ENCODE results near the gene SLC16A13.
A peak's percentile ranks its signal among the peaks of the same experiment; 100 is the strongest.

SLC16A13 gene

GRCh38 chr17:7002288-7003047 is 33.3 kb upstream of the SLC16A13 start:
- Mint-ChIP-seq H3K27me3 (no peaks in the 10 kb centered on the region), H3K4me1 (peaks cover 12% of the 10 kb centered on the region), H3K36me3 (peaks cover 48% of the 10 kb centered on the region), H3K9me3 (no peaks in the 10 kb centered on the region), H3K4me3 (no peak overlapping the region), H3K27ac (no peak overlapping the region)
- no peak for DNase-seq
- CTCF ChIA-PET = interaction anchor here (1.3 to 10.6 kb wide), 5 partner anchors 9 to 159 kb away, joined by 4 to 214 read pairs (median 28); partner anchors contain the start of gene BCL6B

- no peak overlapping the region for H3K27ac Mint-ChIP-seq
- no peak overlapping the region for H3K4me3 Mint-ChIP-seq
- CTCF ChIA-PET = interaction anchor here (0.9 to 10.6 kb wide), 16 partner anchors 10 to 340 kb away, joined by 3 to 214 read pairs (median 6); partner anchors contain the start of gene BCL6B
- no peaks in the 10 kb centered on the region for H3K9me3 Mint-ChIP-seq
- H3K4me1 Mint-ChIP-seq = peaks cover 14% of the 10 kb centered on the region
- no peaks in the 10 kb centered on the region for H3K27me3 Mint-ChIP-seq
- no peak for DNase-seq
- H3K36me3 Mint-ChIP-seq = peaks cover 45% of the 10 kb centered on the region
Observed at GRCh38 chr17:7003745-7004144, 32.1 kb upstream of the SLC16A13 start.

GRCh38 chr17:7004398-7005253 is 31.2 kb upstream of the SLC16A13 start:
- no peak overlapping the region for H3K4me3 Mint-ChIP-seq
- peak overlapping the region; percentile 16 for H3K27ac Mint-ChIP-seq
- H3K4me1 Mint-ChIP-seq = peaks cover 21% of the 10 kb centered on the region
- no peaks in the 10 kb centered on the region for H3K27me3 Mint-ChIP-seq
- H3K36me3 Mint-ChIP-seq = peaks cover 41% of the 10 kb centered on the region
- peak; percentile 42 for DNase-seq
- CTCF ChIA-PET = interaction anchor here (0.8 to 10.6 kb wide), 22 partner anchors 9 to 532 kb away, joined by 3 to 214 read pairs (median 4); partner anchors contain the start of genes ALOX12, BCL6B and SLC16A13
- H3K9me3 Mint-ChIP-seq = no peaks in the 10 kb centered on the region

DNA sequence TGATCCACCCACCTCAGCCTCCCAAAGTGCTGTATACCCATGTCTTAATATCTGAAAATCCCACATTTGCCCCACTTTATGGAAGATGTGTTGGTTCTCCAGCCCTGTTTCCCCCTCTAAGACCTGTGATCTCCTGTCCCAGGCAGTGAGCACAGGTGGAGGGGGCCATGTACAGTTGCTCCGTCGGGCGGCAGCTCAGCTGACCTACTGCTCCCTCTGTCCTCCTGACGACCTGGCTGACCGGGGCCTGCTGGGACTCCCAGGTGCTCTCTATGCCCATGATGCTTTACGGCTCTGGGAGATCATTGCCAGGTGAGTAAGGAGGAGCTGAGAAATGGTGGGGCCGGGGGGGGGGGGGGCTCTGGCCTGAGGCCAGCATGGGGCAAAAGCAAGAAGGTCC is 30.1 kb upstream of the SLC16A13 start:
- no peak overlapping the region for H3K27ac Mint-ChIP-seq
- H3K27me3 Mint-ChIP-seq = no peaks in the 10 kb centered on the region
- H3K4me1 Mint-ChIP-seq = peaks cover 32% of the 10 kb centered on the region
- H3K4me3 Mint-ChIP-seq = no peak overlapping the region
- peaks cover 33% of the 10 kb centered on the region for H3K36me3 Mint-ChIP-seq
- CTCF ChIA-PET = interaction anchor here (1.8 to 10.6 kb wide), 5 partner anchors 16 to 106 kb away, joined by 4 to 214 read pairs (median 14); no protein-coding TSS in a partner anchor
- H3K9me3 Mint-ChIP-seq = no peaks in the 10 kb centered on the region
- no peak for DNase-seq

GRCh38 chr17:7007143-7007542 is 28.7 kb upstream of the SLC16A13 start:
- CTCF ChIA-PET = interaction anchor here (0.6 to 10.6 kb wide), 5 partner anchors 14 to 1489 kb away, joined by 3 to 214 read pairs (median 14); no protein-coding TSS in a partner anchor
- no peak overlapping the region for H3K4me3 Mint-ChIP-seq
- DNase-seq = no peak
- peaks cover 46% of the 10 kb centered on the region for H3K4me1 Mint-ChIP-seq
- no peak overlapping the region for H3K27ac Mint-ChIP-seq
- peaks cover 29% of the 10 kb centered on the region for H3K36me3 Mint-ChIP-seq
- H3K9me3 Mint-ChIP-seq = no peaks in the 10 kb centered on the region
- peaks cover under 1% of the 10 kb centered on the region for H3K27me3 Mint-ChIP-seq

- peak overlapping the region; percentile 37 for H3K27ac Mint-ChIP-seq
- peak overlapping the region; percentile 59 for H3K4me3 Mint-ChIP-seq
- peaks cover 5% of the 10 kb centered on the region for H3K27me3 Mint-ChIP-seq
- peaks cover 32% of the 10 kb centered on the region for H3K36me3 Mint-ChIP-seq
- no peak for DNase-seq
- peaks cover 55% of the 10 kb centered on the region for H3K4me1 Mint-ChIP-seq
- CTCF ChIA-PET = interaction anchor here (1.2 to 1.8 kb wide), 4 partner anchors 94 to 167 kb away, joined by 3 to 8 read pairs (median 5); no protein-coding TSS in a partner anchor
- no peaks in the 10 kb centered on the region for H3K9me3 Mint-ChIP-seq
Observed at GRCh38 chr17:7010523-7010922, 25.3 kb upstream of the SLC16A13 start.

DNA sequence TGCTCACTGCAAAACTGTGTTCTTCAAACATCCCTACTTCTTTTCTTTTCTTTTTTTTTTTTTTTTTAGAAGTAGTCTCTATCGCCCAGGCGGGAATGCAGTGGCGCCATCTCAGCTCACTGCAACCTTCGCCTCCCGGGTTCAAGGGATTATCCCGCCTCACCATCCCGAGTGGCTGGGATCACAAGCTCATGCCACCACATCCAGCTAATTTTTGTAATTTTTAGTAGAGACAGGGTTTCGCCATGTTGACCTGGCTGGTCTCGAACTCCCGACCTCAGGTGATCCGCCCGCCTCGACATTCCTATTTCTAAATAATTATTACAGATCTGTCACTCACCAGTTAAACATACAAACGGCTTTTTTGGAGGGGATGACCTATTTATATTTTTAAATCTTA is 24.4 kb upstream of the SLC16A13 start:
- peak overlapping the region; percentile 100 for H3K27ac Mint-ChIP-seq
- CTCF ChIA-PET = interaction anchor here (1.3 to 1.4 kb wide), 2 partner anchors 97 to 98 kb away, joined by 3 to 5 read pairs; no protein-coding TSS in a partner anchor
- peaks cover 64% of the 10 kb centered on the region for H3K4me1 Mint-ChIP-seq

GRCh38 chr17:7011942-7012254 is 23.9 kb upstream of the SLC16A13 start:
- peaks cover 67% of the 10 kb centered on the region for H3K4me1 Mint-ChIP-seq

More for the DNA sequence above, 24.4 kb upstream of the SLC16A13 start:
- Mint-ChIP-seq H3K27me3 (peaks cover 5% of the 10 kb centered on the region), H3K36me3 (peaks cover 39% of the 10 kb centered on the region), H3K4me3 (peak overlapping the region; percentile 99), H3K9me3 (no peaks in the 10 kb centered on the region)
- DNase-seq = no peak

GRCh38 chr17:7014261-7014994 is 21.4 kb upstream of the SLC16A13 start:
- peak; percentile 99 for DNase-seq
- Mint-ChIP-seq H3K36me3 (peaks cover 42% of the 10 kb centered on the region), H3K27ac (peak overlapping the region; percentile 100), H3K4me1 (peaks cover 79% of the 10 kb centered on the region), H3K27me3 (peaks cover 8% of the 10 kb centered on the region), H3K9me3 (no peaks in the 10 kb centered on the region), H3K4me3 (peak overlapping the region; percentile 99)
- CTCF ChIA-PET = no interaction called here

More at GRCh38 chr17:7011942-7012254, 23.9 kb upstream of the SLC16A13 start:
- Mint-ChIP-seq H3K9me3 (no peaks in the 10 kb centered on the region), H3K4me3 (peak overlapping the region; percentile 99), H3K27ac (peak overlapping the region; percentile 100), H3K36me3 (peaks cover 43% of the 10 kb centered on the region), H3K27me3 (peaks cover 5% of the 10 kb centered on the region)
- CTCF ChIA-PET = interaction anchor here (0.9 to 1.9 kb wide), 4 partner anchors 10 to 169 kb away, joined by 3 to 8 read pairs (median 4); no protein-coding TSS in a partner anchor
- DNase-seq = no peak

- no peaks in the 10 kb centered on the region for H3K9me3 Mint-ChIP-seq
Observed at GRCh38 chr17:7014995-7015958, 20.5 kb upstream of the SLC16A13 start.

GRCh38 chr17:7016418-7016817 is 19.4 kb upstream of the SLC16A13 start:
- Mint-ChIP-seq H3K27me3 (peaks cover 24% of the 10 kb centered on the region), H3K36me3 (peaks cover 40% of the 10 kb centered on the region), H3K4me3 (peak overlapping the region; percentile 82), H3K9me3 (no peaks in the 10 kb centered on the region), H3K4me1 (peaks cover 73% of the 10 kb centered on the region), H3K27ac (peak overlapping the region; percentile 96)
- DNase-seq = no peak
- CTCF ChIA-PET = interaction anchor here (0.9 to 1.0 kb wide), 2 partner anchors 102 to 105 kb away, joined by 3 to 4 read pairs; no protein-coding TSS in a partner anchor

More at GRCh38 chr17:7014995-7015958, 20.5 kb upstream of the SLC16A13 start:
- Mint-ChIP-seq H3K27ac (peak overlapping the region; percentile 96), H3K27me3 (peaks cover 14% of the 10 kb centered on the region), H3K4me3 (peak overlapping the region; percentile 82), H3K36me3 (peaks cover 42% of the 10 kb centered on the region), H3K4me1 (peaks cover 73% of the 10 kb centered on the region)
- peak; percentile 85 for DNase-seq
- CTCF ChIA-PET = interaction anchor here (0.8 to 1.3 kb wide), 3 partner anchors 11 to 100 kb away, joined by 3 to 4 read pairs (median 3); no protein-coding TSS in a partner anchor
